OCI-LY7 (cell line): ENCODE measurements around the gene XG. TPM values are rescaled to one million over a fixed set of nuclear protein-coding genes. Genes with fewer than 3 reads are reported as not detected.
A peak's percentile ranks its signal among the peaks of the same experiment; 100 is the strongest.

Experiments used
- BruUV-seq: library from RNA; stranded (reverse); fragments of 400-500 nt; replicated peaks from 2 replicates; lab custom pipeline; 2021; lab: Mats Ljungman, UMichigan
- CTCF ChIA-PET: fragments of 300-600 bp; sonication (Branson Sonifier 250); formaldehyde crosslinking; loops from one replicate; lab custom pipeline; 2022; ENCODE audit warnings: antibody characterized with exemption; ENCODE audit not compliant: unreplicated experiment; lab: Charles Lee
- POLR2A ChIA-PET: fragments of 300-600 bp; sonication (Branson Sonifier 250); formaldehyde crosslinking; loops from one replicate; lab custom pipeline; 2022; ENCODE audit warnings: antibody characterized with exemption; lab: Charles Lee
- DNase-seq: peaks from one replicate; pipeline ENCODE4 v3.0.0-alpha.2; 2015; ENCODE audit warnings: low spot score
- H2AFZ ChIP-seq: fragments of 200-600 bp; sonication (generic), shearing (Covaris generic); 2 replicates; pipeline ENCODE4 v1.6.1; 2014; ENCODE audit warnings: mild to moderate bottlenecking, antibody characterized with exemption, low read length, moderate library complexity
- H3K27ac ChIP-seq: fragments of 200-600 bp; sonication (generic); 2 replicates; pipeline ENCODE4 v1.5.1; 2014; ENCODE audit warnings: mixed run types, low read depth, mild to moderate bottlenecking, moderate library complexity, low read length, inconsistent platforms; ENCODE audit not compliant: poor library complexity, severe bottlenecking
- H3K36me3 ChIP-seq: fragments of 200-600 bp; sonication (generic); 2 replicates; pipeline ENCODE4 v1.6.1; 2014; ENCODE audit warnings: mild to moderate bottlenecking, antibody characterized with exemption, low read length, moderate library complexity, mixed read lengths; ENCODE audit not compliant: insufficient read depth
- H3K4me1 ChIP-seq: fragments of 200-600 bp; sonication (generic); 2 replicates; pipeline ENCODE4 v1.5.1; 2014; ENCODE audit warnings: mild to moderate bottlenecking, low read length; ENCODE audit not compliant: insufficient read depth, poor library complexity, severe bottlenecking
- H3K4me2 ChIP-seq: fragments of 200-600 bp; sonication (generic); 2 replicates; pipeline ENCODE4 v1.6.1; 2014; ENCODE audit warnings: mild to moderate bottlenecking, low read length
- H3K4me3 ChIP-seq: fragments of 200-600 bp; sonication (generic); 2 replicates; pipeline ENCODE4 v1.5.1; 2014; ENCODE audit warnings: mild to moderate bottlenecking, low read depth, low read length; ENCODE audit not compliant: poor library complexity, severe bottlenecking
- H3K79me2 ChIP-seq: fragments of 200-600 bp; sonication (generic); 2 replicates; pipeline ENCODE4 v1.6.1; 2016; ENCODE audit warnings: low read depth, mild to moderate bottlenecking, low read length, moderate library complexity, mixed read lengths; ENCODE audit not compliant: insufficient read depth
- H3K9me2 ChIP-seq: fragments of 200-600 bp; sonication (generic); 2 replicates; pipeline ENCODE4 v1.6.1; 2016; ENCODE audit warnings: mild to moderate bottlenecking, low read length, mixed read lengths; ENCODE audit not compliant: insufficient read depth
- H3K9me3 ChIP-seq: fragments of 200-600 bp; sonication (generic); 2 replicates; pipeline ENCODE4 v1.6.1; 2014; ENCODE audit warnings: mild to moderate bottlenecking, mixed run types, low read length, mixed read lengths
- H4K20me1 ChIP-seq: fragments of 200-600 bp; sonication (generic); 2 replicates; pipeline ENCODE4 v1.6.1; 2014; ENCODE audit warnings: mild to moderate bottlenecking, antibody characterized with exemption, low read length, moderate library complexity, mixed read lengths; ENCODE audit not compliant: insufficient read depth
- EZH2phosphoT487 ChIP-seq: fragments of 200-600 bp; sonication (generic); IDR thresholded peaks from 2 replicates; pipeline ENCODE4 v1.6.1; 2018; ENCODE audit warnings: low read depth, borderline replicate concordance, mild to moderate bottlenecking, mixed run types, antibody characterized with exemption, low read length, moderate library complexity, mixed read lengths
- intact Hi-C: fragments of 100-400 bp; cut with micrococcal nuclease; formaldehyde crosslinking; loops from one replicate; pipeline ENCODE4 v1.10.0; 2022; ENCODE audit not compliant: unreplicated experiment
- total RNA-seq, 2 experiments: library from RNA; depleted of rRNA in 1 of 2; stranded (reverse); fragments of >200 nt in 1 of 2; shearing (Covaris generic) in 1 of 2; gene quantifications; 2 replicates each; pipeline ENCODE4 v1.2.3, GENCODE V29; 2014 to 2022
- TF ChIP-seq, protein P1 (sequence below): fragments of 200-600 bp; sonication (generic); conservative IDR thresholded peaks from 2 replicates; pipeline ENCODE4 v1.5.1; 2014; ENCODE audit warnings: mild to moderate bottlenecking, antibody characterized with exemption, low read length, moderate library complexity, mixed read lengths

Gene XG
- total RNA-seq, 2 experiments from 2014 or later = not detected

GRCh38 chrX:2709556-2709955 lies 42.3 kb upstream of the XG start:
- peaks cover 71% of the 10 kb centered on the region for H3K79me2 ChIP-seq
- POLR2A ChIA-PET = no interaction called here
- DNase-seq = no peak
- CTCF ChIA-PET = no interaction called here
- H3K4me3 ChIP-seq = no peak overlapping the region
- no peaks in the 10 kb centered on the region for H3K9me2 ChIP-seq
- H3K9me3 ChIP-seq = no peaks in the 10 kb centered on the region
- H3K27ac ChIP-seq = no peak overlapping the region
- BruUV-seq = no TSS peak
- TF ChIP-seq, protein P1, sequence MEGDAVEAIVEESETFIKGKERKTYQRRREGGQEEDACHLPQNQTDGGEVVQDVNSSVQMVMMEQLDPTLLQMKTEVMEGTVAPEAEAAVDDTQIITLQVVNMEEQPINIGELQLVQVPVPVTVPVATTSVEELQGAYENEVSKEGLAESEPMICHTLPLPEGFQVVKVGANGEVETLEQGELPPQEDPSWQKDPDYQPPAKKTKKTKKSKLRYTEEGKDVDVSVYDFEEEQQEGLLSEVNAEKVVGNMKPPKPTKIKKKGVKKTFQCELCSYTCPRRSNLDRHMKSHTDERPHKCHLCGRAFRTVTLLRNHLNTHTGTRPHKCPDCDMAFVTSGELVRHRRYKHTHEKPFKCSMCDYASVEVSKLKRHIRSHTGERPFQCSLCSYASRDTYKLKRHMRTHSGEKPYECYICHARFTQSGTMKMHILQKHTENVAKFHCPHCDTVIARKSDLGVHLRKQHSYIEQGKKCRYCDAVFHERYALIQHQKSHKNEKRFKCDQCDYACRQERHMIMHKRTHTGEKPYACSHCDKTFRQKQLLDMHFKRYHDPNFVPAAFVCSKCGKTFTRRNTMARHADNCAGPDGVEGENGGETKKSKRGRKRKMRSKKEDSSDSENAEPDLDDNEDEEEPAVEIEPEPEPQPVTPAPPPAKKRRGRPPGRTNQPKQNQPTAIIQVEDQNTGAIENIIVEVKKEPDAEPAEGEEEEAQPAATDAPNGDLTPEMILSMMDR = no peak
- TF ChIP-seq EZH2phosphoT487 = no peak
- intact Hi-C loops = no loop called here
- no peak overlapping the region for H2AFZ ChIP-seq
- peaks cover 28% of the 10 kb centered on the region for H3K36me3 ChIP-seq
- peaks cover 87% of the 10 kb centered on the region for H3K4me1 ChIP-seq
- peak overlapping the region; percentile 93 for H3K4me2 ChIP-seq
- no peaks in the 10 kb centered on the region for H4K20me1 ChIP-seq

DNA sequence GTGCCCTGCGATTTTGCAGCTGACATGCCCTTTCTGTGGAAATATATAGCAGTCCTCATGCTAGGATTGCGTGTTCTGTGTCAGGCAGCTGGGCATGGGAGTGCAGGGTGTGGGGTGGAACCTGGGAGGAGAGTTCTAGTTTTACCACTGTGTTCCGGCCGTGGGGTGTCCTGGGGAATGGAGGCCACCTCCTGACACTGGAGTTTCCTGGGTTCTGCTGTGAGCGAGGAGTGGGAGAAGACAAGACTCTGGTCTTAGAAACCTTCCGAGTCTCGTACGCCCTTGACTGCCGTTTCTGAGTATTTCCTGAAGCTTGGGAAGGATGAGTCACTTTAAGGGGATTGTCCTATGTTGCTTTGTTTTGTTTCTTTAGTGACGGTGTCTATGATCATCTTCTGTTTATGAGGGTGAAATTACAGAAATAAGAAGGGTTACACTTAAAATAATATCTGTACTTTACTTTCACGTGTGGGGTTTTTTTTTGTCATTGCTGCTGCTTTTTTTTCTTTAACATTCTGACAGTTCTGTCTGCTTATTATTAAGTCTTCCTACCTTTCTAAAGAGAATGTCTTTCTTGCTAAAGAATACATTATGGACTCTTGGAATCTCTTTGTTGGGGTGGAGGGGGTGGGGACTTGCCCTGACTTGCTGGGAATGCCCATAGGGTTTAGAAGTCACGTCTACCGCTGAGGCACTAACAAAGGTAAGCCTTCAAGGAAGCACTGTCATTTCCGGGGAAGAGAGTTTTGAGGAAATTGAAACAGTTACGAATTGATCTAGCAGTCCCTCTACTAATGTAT lies 41.6 kb upstream of the XG start:
- Histone ChIP-seq H3K9me3 (no peaks in the 10 kb centered on the region), H3K36me3 (peaks cover 27% of the 10 kb centered on the region), H4K20me1 (no peaks in the 10 kb centered on the region), H3K27ac (peak overlapping the region; percentile 36), H3K9me2 (no peaks in the 10 kb centered on the region), H3K4me3 (peak overlapping the region; percentile 9), H3K4me2 (peak overlapping the region; percentile 93), H2AFZ (no peak overlapping the region), H3K79me2 (peaks cover 64% of the 10 kb centered on the region), H3K4me1 (peaks cover 84% of the 10 kb centered on the region)
- ChIA-PET POLR2A (no interaction called here), CTCF (no interaction called here)
- no TSS peak for BruUV-seq
- intact Hi-C loops = no loop called here
- no peak for DNase-seq
- TF ChIP-seq, protein P1 = no peak
- TF ChIP-seq EZH2phosphoT487 = no peak

DNA sequence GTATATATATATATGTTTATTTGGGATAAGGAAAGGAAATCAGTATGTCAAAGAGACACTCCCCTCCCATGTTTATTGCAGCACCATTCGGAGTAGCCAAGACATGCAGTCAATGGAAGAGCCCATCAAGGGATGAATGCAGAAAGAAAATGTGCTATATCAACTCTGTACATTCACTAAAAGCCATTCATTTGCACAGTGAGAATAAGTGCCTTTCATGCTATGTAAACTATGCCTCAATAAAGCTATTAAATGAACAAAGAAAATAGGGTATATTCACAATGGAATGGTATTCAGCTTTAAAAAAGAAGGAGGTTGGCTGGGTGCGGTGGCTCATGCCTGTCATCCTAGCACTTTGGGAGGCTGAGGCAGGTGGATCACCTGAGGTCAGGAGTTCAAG lies 40.4 kb upstream of the XG start:
- ChIA-PET CTCF (no interaction called here), POLR2A (no interaction called here)
- BruUV-seq = no TSS peak
- H3K4me1 ChIP-seq = peaks cover 73% of the 10 kb centered on the region
- no peaks in the 10 kb centered on the region for H3K9me3 ChIP-seq
- DNase-seq = no peak
- H4K20me1 ChIP-seq = no peaks in the 10 kb centered on the region
- H3K27ac ChIP-seq = no peak overlapping the region
- H3K4me3 ChIP-seq = no peak overlapping the region
- intact Hi-C loops = no loop called here
- H3K79me2 ChIP-seq = peaks cover 52% of the 10 kb centered on the region; the same call in 1 of the 2 replicates
- no peak overlapping the region for H2AFZ ChIP-seq
- H3K9me2 ChIP-seq = no peaks in the 10 kb centered on the region
- H3K36me3 ChIP-seq = peaks cover 26% of the 10 kb centered on the region
- H3K4me2 ChIP-seq = no peak overlapping the region
- TF ChIP-seq, protein P1 = no peak
- TF ChIP-seq EZH2phosphoT487 = no peak
